Suprapubic skin (tissue), 4 donors: Measurements from ENCODE around the gene PLCG2.

Source experiments
- EP300 ChIP-seq: sonication (generic); formaldehyde crosslinking; IDR thresholded peaks from one replicate; pipeline ENCODE4 v1.6.1; 2017; ENCODE audit warnings: antibody characterized with exemption
- POLR2AphosphoS5 ChIP-seq, 3 donors: sonication (generic); formaldehyde crosslinking; IDR thresholded peaks; one replicate each; pipeline ENCODE4 v1.6.1; 2017; ENCODE audit warnings: antibody characterized with exemption in 3 of 3
- TF ChIP-seq, protein P1 (sequence below), 2 donors: fragments of 200-600 bp in 1 of 2; fragments of 450-650 bp in 1 of 2; sonication (generic) in 1 of 2; IDR thresholded peaks; one replicate each; pipeline ENCODE4 v1.5.1; 2016 to 2019; ENCODE audit warnings: antibody characterized with exemption in 2 of 2, mild to moderate bottlenecking in 1 of 2, moderate library complexity in 1 of 2

DNA sequence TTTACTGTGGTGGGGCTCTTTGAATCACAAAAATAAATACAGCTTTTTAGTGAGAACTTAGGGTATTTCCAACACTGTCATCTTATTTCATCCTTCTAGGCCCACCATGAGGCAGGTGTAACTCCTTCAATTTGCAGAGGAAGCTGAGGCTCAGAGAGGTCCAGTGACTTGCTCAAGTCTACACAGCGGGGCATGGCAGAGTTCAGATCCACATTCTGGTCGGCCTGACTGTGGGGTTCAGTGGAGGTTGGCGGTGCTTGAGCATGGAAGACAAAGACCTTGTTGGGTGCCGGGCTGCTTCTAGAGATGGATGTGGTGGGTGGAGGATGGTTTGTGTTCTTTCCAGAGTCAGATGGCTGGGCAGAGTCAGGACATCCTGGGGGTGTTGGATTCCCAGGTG is 39.8 kb downstream of the PLCG2 start:
- TF ChIP-seq, protein P1, sequence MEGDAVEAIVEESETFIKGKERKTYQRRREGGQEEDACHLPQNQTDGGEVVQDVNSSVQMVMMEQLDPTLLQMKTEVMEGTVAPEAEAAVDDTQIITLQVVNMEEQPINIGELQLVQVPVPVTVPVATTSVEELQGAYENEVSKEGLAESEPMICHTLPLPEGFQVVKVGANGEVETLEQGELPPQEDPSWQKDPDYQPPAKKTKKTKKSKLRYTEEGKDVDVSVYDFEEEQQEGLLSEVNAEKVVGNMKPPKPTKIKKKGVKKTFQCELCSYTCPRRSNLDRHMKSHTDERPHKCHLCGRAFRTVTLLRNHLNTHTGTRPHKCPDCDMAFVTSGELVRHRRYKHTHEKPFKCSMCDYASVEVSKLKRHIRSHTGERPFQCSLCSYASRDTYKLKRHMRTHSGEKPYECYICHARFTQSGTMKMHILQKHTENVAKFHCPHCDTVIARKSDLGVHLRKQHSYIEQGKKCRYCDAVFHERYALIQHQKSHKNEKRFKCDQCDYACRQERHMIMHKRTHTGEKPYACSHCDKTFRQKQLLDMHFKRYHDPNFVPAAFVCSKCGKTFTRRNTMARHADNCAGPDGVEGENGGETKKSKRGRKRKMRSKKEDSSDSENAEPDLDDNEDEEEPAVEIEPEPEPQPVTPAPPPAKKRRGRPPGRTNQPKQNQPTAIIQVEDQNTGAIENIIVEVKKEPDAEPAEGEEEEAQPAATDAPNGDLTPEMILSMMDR (IDR thresholded peaks at IDR 0.05), result no peak
- no peak for TF ChIP-seq EP300
- TF ChIP-seq POLR2AphosphoS5 (IDR thresholded peaks at IDR 0.05), result no peak
